Measurements from ENCODE around the gene PRRX2.
"Not testable (repeated sequence)": the region's sequence is repeated elsewhere in the genome, so short reads cannot be mapped to it uniquely, and the experiment has no call there.

Gene PRRX2

DNA sequence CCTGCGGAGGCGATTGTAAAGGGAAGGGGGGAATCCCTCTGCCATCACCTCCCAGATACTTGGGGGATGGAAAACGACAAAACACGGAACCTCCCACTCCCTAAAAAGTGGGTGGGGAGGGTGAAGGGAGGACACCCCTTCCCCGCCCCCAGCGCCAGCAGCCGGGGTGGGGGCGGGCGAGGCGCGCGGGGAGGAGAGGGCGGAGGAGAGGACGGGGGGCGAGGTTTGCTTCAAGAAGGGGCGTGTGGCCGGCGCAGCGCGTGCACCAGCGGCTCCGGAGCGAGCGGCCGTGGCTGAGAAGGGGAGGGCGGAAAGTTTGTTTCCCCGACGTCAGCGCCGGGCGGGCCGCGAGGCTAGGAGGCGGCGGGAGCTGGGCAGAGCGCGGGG, at the start of gene PRRX2:
Gene PRRX2, plus strand, starts transcription at position 259 of the 387 bp plus-strand sequence. CDS start 221 bp downstream, outside the sequence.
- no peak for DNase-seq

DNA sequence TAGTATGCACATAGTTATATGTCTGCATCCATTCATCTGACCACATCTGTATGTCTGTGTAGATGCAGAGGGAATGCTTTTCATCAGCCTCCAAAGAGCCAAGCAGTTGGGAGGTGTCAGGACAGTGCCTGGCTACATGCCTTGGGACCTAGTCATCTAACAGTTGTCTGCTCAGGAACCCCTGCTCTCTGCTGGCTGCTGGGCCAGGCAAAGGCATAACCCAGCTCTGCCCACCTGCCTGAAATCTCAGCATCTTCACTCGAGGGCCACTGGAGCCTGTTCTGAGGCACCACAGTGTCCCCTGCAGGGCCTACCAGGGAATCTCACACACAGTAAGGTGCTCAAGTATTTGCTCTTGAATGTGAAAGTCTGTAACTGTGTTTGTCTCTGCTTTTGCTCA, 48.3 kb upstream of the PRRX2 start:
- DNase-seq = no peak

DNA sequence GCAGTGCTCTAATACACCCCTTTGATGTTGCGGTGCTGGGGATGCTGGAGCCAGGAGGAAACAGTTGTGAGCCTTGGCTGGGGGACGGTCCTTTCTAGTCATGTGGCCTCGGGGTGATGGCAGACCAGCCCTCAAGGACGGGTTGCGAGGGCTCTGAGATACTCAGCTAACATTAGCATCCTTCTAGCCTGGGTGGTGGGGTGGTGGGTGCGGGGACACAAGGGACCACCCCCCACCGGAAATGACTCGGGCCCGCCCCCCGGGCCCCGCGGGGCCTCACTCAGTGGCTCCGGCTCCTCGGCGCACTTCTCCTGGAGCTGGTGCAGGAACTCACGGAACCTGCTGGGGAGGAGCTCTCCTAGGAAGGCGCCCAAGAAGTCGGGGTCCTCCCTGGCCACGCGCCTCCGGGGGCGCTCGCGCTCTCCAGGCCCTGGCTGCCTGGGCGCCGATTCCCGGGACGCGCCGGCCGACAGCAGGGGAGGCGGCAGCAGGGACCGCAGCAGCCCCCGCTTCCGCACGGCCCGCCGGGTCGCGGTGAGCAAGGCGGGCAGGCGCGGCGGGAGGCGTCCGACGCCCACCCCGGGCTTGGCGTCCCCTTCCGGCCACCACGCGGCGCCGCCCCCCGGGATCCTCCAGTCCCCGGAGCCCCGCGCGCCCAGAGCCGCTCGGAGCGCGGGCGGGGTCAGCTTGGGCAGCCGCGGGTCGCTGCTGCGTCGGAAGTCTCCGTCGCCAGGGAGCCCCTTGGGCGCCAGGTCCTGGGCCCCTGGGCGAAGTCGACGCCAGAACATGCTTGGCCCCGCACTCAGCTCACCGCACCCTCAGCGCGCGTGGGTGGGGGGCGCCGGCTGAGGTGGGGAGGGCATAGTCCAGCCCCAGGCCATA, 45.4 kb upstream of the PRRX2 start:
- no peak for DNase-seq

DNA sequence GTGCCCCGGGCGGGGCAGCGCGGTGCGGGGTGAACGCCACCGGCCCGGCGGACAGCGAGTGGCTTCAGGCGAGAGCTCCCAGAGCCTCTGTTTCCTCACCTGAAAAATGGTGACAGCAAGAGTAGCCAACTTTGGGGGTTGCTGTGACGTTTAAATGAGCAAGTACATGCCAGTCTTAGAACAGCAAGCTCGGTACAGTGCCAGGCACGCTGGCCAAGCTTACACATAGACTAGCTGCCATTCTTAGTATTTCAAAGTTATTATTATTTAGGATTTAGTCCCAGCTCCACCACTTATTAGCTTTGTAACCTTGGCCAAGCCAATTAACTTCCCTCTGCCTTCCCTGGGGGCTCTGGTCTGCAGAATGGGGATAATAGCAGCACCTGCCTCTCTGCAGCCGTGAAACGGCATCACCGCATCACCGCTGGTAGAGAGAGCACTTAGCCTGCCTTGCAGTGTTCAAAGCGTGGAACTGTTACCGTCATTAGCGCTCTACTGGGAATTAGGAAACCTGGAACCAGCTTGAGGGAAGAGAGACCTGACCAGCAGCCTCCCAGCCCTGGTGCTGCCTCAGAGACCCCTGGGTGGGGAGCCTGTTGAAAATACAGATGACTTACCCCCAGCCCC, 44.7 kb upstream of the PRRX2 start, which contains the start of gene C9orf50:
Gene C9orf50, minus strand, starts transcription at position 433 of the 627 bp plus-strand sequence. CDS start 527 bp downstream, outside the sequence.
- no peak for DNase-seq

DNA sequence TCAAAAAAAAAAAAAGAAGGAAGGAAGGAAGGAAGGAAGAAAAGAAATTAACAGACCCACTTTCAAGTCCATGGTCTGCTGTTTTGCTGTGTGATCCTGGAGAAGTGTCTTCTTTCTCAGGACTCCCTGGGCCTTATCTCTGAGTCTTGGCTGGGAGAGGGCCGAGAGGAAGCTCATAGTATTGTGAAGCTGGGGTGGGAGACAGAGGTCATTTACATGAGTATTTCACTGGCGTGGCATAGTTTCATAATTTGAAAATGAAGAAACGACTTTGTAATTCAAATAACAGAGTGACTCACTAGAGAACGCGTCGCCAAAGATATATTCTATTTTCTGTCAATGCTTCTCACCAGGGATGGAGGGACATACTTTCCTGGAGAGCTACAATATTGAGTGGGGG, 42.1 kb upstream of the PRRX2 start:
- no peak for DNase-seq

DNA sequence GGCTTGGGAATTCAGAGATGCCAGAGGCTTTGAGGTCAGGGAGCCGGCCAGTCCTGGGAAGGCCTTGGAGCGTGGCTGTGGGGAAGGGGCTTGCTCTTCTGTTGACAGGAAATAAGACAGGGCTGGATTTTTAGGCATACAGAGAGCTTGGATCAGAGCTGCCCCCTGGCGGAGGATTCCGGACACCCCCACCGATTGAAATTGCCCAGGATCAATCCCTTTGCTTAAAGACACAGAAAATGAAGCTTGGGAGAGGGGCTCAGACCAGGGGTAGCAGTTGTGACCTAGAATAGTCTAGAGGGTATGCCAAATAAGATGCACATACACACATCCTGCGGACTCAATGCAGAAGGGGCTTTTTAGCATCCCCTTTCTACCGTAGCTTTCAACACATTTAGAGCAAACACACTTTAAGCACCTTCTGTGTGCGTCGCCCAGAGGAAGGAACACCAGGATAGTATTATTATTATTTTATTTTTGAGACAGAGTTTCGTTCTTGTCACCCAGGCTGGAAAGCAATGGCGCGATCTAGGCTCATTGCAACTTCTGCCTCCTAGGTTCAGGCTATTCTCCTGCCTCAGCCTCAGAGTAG, 41.2 kb upstream of the PRRX2 start:
- peak; percentile 43 for DNase-seq

DNA sequence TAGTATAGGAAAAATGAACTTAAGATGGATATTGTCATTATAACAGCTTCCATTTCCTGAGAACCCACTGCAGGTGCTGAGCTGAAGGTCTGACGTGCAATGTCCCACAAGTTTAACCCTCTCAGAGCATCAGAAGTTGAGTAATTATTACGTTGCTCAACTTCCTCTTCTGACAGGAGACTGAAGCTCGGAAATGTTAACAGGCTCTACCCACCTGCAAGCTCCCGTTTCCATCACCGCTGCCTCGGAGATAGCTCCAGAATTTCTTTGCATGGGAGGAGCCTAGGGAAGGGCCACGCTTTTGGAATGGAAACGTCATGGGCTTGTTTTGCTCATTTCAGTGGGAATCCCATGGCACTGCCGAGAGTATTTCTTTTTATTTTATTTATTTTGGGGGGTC, 40.5 kb upstream of the PRRX2 start:
- peak; percentile 51 for DNase-seq

DNA sequence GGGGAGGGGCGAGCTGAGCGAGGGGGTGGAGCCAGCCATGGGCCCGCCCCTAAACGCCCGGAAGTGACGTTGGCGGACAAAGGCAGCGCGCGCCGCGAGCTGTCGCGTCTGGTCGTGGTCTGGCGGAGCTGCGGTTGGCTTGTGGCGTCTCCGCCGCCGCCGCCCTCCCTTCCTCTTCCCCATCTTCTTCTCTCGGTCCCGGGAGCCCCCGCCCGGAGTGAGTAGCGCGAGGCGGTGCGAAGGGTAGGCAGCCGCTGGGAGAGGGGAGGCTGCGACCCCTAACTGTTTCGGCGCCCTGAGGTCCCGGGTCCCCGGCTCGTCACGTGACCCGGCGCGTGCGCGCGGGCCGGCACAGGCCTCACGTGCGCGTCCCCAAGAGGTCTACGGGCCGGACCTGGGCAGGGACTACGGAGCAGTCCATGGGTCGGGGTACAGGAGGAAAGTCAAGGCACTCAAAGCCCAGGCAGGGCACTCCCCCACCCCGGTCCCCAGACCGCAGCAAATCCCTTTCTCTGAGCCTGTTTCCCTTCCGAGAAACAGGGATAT, 39.3 kb upstream of the PRRX2 start, which contains the start of gene NTMT1:
Gene NTMT1, plus strand, starts transcription at position 85 of the 546 bp plus-strand sequence. CDS start 6,541 bp downstream, outside the sequence.
- peak; percentile 69 for DNase-seq

DNA sequence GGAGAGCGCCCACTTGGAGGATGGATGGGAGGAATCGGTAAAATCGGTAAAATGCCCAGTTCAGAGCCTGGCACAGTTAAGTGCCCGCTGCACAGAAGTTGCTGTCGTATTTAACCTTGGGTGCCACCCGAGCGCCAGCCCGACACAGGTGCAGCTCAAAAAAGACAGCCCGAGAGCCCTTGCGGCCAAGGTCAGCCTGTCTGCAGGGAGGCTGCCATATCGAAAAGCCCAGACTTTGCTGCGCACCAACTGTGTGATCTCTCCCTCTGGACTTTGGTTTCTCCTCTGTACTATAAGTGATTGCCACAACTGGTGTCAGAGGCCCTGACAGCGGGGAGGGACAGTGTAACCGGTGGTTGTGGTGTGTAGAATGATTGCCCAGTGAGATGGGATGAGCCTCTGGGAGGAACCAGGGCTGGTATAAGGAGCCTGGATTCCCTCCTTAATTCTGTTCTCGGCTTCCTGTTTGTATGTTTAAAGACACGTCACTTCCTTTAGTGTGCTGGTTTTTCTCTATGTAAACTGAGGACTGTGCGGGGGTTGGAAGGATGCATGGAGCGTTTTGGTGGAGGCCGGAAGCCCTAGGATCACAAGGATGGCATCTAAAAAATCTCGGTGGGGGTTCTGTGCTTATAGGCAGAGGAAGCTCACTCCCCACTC, 38.7 kb upstream of the PRRX2 start:
- DNase-seq = no peak

DNA sequence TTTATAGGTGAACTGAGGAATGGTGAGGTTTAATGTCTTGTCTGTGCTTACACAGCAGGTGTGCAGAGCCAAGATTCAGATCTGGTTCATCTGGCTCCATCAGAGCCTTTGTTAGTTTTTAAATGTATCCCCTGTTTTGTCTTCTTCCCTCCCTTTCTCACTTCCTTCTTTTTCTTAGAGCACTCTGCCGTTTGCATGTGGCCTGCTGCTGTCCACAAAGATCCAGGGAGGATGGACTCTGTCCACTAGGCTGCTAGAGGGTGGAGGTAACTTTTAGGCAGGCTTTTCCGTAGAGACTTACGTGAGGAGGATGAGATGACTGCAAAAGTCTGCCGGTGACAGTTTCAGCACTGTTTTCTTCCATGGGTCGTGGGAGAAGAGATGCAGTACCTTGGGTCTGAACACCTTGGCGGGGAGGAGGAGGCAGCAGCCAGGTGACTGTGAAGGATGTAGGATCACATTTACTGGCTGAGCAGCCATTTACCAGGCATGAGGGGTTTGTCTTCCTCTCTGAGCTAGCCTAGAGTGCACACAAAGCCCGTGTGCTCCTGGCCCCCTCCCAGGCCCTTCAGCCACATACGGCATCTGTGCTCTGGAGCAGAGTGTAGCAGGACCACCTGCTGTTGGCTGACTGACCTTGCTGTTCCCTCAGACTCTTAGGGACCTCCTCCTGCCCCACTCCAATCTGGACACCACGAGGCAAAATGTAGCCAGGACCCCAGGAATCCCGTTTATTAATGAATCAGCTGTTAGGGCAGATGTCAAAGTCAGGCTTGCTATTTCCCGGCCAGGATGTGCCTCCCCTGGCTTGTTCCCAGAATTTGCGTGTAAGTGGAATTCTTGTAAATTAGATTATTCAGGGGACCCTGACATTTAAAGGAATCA, 37.6 kb upstream of the PRRX2 start:
- no peak for DNase-seq

DNA sequence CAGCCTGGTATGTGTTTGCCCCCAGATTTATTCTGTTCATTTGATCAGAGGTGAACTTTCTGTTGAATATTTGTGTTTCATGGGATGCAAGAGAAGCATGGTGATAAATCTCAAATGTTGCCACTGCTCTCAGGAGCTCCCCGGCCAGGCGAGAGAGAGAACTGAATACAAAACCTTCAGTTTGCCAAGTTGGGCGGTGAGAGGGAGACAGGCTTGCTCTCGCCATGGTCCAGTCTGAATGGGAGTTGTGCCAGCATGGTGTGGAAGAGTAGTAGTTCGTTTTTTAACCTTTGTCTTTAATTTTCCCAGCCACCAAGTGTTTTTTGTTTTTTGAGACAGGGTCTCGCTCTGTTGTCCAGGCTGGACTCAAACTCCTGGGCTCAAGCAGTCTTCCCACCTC, 36.7 kb upstream of the PRRX2 start:
- no peak for DNase-seq

DNA sequence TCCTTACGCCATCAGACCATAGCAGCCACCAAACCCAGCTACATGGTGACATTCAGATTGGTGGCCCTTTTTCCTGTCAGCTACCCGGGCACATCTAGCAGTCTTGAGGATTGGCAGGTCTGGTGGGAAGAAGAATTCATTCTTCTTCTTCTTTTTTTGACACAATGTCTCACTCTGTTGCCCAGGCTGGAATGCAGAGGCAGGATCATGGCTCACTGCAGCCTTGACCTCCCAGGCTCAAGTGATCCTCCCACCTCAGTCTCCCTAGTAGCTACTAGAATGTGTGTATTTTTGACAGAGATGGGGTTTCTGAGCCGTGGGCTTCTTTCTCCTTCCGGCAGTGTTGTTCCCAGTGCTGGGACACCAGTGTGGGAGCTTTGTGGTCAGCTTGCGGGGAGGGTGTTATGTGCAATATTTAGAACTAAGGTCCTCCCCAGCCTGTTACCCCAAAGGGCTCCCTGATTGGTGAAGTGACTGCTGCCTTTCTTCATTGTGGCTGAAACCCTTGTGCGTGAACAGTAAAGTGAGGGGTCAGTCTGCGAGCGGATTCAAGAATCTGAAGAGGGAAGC, 36.1 kb upstream of the PRRX2 start:
- DNase-seq = no peak

DNA sequence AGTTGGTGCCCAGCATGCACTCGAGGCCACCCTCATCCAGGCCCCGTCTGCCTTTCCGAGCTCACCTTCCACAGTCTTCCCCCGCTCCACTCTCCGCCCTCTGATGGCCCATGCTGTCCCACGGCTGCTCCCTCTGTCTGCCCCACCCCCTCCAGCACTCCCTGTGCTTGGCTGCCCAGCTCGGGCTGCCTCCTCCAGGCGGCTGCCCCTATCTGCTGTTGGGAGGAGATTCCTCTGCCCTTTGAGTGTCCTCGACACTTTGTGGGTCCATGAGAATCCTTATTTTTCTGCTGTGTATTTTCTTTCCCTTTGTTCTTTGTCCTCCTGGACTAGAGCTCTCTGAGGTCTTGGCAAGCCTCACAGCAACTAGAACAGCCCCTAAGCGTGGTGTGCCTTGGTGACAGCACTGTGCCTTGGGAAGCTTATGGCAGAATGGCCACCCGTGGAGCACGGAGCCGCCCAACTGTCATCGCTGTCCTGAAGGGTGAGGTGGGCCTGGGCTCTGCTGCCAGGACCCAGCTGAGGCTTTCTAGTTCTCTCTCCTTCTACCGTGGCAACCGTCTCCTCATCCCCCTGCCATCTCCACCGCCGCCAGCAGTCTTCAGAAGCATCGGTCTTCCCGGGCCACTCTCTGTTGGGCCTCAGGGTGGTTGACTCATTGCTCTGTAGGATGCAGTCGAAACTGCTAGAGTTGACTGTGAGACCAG, 34.3 kb upstream of the PRRX2 start:
- no peak for DNase-seq

DNA sequence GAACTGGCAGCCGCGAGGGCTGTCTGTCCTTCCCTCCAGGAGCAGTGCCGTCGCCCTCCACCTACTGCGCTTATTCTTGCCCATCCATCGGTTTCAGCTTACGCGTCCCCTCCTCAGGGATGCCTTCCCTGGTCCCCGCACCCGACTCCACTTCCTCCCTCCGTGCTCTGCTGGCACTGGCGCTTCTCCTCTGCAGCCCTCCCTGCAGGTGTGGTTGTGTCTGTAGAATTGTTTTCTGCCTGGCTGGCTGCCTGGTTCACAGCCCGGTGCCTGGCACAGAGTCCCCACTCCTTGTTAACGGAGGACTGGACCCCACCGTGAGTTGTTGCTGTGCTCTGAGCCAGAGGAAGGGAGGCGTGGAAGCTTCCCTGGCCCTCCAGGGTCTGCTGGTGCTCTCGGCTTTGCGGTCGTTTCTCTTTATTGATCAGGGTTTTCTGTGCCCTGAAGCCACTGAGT, 33.7 kb upstream of the PRRX2 start:
- DNase-seq = no peak

DNA sequence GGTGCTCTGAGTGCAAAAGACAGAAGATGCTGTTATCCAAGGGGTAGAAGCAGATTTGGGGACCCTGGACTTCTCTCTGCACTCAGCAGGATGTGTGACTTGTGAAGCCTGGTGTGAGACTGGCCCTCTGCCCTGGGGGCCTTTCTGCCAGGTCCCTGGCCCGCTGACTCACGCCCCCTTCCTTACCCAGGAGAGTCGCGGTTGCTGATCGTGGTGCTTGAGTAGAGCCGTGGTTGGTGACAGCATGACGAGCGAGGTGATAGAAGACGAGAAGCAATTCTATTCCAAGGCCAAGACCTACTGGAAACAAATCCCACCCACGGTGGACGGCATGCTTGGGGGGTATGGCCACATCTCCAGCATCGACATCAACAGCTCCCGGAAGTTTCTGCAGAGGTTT, 33.0 kb upstream of the PRRX2 start:
- DNase-seq = no peak

DNA sequence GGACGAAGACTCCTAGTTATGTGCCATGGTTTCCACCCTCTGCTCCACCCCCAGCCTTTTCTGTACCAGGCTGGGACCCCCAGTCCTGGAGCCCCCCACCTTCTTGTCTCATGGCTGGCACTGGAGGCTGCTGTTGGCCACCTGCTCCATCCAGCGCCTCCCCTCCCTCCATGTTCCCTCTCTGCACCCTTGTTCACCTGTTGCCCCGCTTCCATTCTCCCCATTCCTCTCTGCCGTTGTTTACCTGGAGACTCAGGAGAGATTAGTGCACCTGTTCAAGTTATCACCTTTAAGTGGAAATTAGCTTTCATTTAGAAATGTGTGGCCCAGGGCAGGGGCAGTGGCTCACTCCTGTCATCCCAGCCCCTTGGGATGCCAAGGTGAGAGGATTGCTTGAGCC, 32.2 kb upstream of the PRRX2 start:
- no peak for DNase-seq

DNA sequence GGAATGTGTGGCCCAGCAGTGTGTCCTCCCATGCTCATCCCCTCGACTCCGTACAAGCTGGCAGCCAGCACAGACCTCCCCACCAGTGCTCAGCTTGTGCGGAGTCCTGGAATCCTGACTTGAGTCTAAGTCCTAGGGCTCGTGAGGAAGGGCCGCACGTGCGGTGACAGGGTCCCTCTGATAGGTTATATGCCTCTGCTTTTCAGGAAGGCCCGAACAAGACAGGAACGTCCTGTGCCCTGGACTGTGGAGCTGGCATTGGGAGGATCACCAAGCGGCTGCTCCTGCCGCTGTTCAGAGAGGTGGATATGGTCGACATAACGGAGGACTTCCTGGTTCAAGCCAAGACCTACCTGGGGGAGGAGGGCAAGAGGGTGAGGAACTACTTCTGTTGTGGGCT, 31.6 kb upstream of the PRRX2 start:
- DNase-seq = no peak

DNA sequence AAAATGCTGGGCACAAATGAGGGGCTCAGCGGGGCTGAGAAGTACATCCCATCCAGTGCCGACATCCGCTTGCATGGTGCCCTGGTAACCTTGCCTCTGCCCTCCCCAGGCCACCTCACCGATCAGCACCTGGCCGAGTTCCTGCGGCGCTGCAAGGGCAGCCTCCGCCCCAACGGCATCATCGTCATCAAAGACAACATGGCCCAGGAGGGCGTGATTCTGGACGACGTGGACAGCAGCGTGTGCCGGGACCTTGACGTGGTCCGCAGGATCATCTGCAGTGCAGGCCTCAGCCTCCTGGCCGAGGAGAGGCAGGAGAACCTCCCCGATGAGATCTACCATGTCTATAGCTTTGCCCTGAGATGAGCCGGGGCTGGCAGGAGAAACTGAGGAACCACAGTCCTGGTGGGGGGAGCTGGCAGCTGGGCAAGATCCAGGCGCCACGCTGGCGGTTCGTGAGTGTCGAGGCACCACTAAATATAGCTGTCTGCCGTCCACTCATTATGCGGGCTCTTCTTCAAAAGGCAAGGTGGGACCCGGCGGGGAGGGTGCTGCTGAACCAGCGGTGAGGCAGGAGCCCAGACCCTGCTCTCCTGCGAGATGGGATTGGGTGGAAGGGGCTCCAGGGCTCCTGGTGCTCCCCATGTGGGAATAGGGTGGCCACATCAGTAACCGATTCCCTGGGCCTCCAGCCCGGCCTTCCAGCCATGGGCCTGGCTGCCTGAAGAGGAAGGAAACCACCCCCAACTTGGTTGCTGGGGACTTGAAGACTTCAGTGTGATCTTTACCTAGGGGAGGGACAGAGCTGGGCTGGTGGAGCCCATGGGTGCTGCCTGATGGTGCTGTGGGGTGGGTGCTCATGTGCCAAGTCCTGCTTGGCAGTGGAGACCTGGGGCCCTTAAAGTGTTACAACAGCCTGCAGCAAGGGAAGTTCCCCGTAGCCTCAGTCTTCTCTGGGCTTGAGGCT, 30.1 kb upstream of the PRRX2 start:
- DNase-seq = no peak

DNA sequence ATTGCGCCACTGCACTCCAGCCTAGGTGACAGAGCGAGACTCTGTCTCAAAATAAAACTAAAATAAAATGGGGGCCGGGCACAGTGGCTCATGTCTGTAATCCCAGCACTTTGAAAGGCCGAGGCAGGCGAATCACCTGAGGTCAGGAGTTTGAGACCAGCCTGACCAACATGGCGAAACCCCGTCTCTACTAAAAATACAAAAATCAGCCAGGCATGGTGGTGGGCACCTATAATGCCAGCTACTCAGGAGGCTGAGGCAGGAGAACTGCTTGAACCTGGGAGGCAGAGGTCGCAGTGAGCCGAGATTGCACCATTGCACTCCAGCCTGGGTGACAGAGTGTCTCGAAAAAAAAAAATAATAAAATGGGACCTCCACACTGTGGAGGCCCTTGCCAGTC, 29.1 kb upstream of the PRRX2 start:
- DNase-seq = not testable (repeated sequence)

DNA sequence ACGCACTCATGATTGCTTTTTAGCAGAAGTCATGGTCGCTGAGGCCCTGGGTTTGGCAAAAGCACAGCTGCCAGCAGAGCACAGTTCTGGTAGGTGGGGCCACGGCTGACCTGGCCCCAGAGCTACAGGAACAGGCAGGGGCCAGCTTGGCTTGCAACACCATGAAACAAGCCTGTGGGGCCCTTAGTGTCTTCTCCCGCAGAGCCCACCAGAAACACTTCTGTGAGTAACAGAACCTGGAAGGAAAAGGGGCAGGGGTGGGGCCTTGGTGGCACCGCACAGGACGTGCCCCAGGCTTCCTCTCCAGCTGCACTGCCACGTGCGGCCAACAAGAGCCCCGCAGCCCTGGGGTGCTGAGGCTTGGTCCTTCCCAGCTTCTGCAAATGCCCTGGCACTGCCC, 28.3 kb upstream of the PRRX2 start:
- DNase-seq = no peak
